Inflammatory macrophage treated with lipopolysaccharide for 1 hour (primary cell): ENCODE measurements around the gene MTERF4.
"Not testable (repeated sequence)": the region's sequence is repeated elsewhere in the genome, so short reads cannot be mapped to it uniquely, and the experiment has no call there.

Experiments used
- DNase-seq, 2 donors: peaks; one replicate each; pipeline ENCODE4 v3.0.0-alpha.2; 2020 to 2022

MTERF4 gene

GRCh38 chr2:241110089-241110606 lies 8.1 kb upstream of the MTERF4 start:
- DNase-seq = no peak

- DNase-seq = no peak
Observed at GRCh38 chr2:241109210-241110088, 7.4 kb upstream of the MTERF4 start.

GRCh38 chr2:241108271-241109209 lies 6.5 kb upstream of the MTERF4 start:
- no peak for DNase-seq

- DNase-seq = no peak
Observed at GRCh38 chr2:241107031-241107783, 5.1 kb upstream of the MTERF4 start.

GRCh38 chr2:241105641-241106040 lies 3.6 kb upstream of the MTERF4 start:
- no peak for DNase-seq

GRCh38 chr2:241104611-241105010 lies 2.5 kb upstream of the MTERF4 start:
- not testable (repeated sequence) for DNase-seq

GRCh38 chr2:241103176-241103595 lies 1.1 kb upstream of the MTERF4 start:
- DNase-seq = no peak

GRCh38 chr2:241099246-241099645 lies 2.8 kb downstream of the MTERF4 start:
- no peak for DNase-seq

- DNase-seq = no peak
Observed at GRCh38 chr2:241096979-241097378, 5.1 kb downstream of the MTERF4 start.

- DNase-seq = no peak
Observed at GRCh38 chr2:241095594-241096290, 6.3 kb downstream of the MTERF4 start.

- DNase-seq = no peak
Observed at GRCh38 chr2:241094924-241095420, 7.1 kb downstream of the MTERF4 start.

- no peak for DNase-seq
Observed at GRCh38 chr2:241094172-241094571, 7.9 kb downstream of the MTERF4 start.

- not testable (repeated sequence) for DNase-seq
Observed at GRCh38 chr2:241093133-241093781, 8.8 kb downstream of the MTERF4 start.

GRCh38 chr2:241092677-241093076 lies 9.4 kb downstream of the MTERF4 start:
- DNase-seq = no peak

- no peak for DNase-seq
Observed at GRCh38 chr2:241091734-241092445, 10.2 kb downstream of the MTERF4 start.

GRCh38 chr2:241091201-241091600 lies 10.9 kb downstream of the MTERF4 start:
- no peak for DNase-seq

GRCh38 chr2:241088791-241089732 lies 13.0 kb downstream of the MTERF4 start:
- no peak for DNase-seq

- no peak for DNase-seq
Observed at GRCh38 chr2:241088376-241088775, 13.7 kb downstream of the MTERF4 start.
